DOHH2 (cell line): Measurements from ENCODE around the gene KRT39.

Experiments used
- EZH2phosphoT487 ChIP-seq: fragments of 200-600 bp; sonication (generic); IDR thresholded peaks from 2 replicates; pipeline ENCODE4 v1.6.1; 2017; ENCODE audit warnings: borderline replicate concordance, mild to moderate bottlenecking, antibody characterized with exemption, low read length, moderate library complexity, mixed read lengths
- TF ChIP-seq, protein P1 (sequence below): fragments of 200-600 bp; sonication (generic); IDR thresholded peaks from one replicate; pipeline ENCODE4 v1.5.1; 2014; ENCODE audit warnings: antibody characterized with exemption, mild to moderate bottlenecking, low read depth, low read length; ENCODE audit not compliant: poor library complexity, severe bottlenecking

DNA sequence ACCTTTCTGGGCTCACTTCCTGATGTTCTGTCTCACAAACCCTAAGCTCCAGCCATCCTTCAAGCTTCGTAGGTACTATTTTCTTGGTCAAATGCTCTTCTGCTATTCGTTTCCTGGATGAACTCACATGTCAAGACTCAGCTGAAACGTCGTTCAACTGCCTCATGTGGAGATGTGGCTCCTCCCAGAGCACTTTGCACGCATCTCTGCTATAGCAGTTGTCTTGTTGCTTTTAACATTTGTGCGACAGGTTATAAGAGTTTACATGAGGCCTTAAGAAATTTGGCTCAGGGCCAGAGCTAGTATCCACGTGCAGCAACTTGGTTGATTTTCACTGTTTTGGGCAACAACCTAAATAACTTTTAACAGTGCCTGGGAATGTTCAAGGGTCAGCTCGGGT lies 20.2 kb upstream of the KRT39 start:
- TF ChIP-seq, protein P1, sequence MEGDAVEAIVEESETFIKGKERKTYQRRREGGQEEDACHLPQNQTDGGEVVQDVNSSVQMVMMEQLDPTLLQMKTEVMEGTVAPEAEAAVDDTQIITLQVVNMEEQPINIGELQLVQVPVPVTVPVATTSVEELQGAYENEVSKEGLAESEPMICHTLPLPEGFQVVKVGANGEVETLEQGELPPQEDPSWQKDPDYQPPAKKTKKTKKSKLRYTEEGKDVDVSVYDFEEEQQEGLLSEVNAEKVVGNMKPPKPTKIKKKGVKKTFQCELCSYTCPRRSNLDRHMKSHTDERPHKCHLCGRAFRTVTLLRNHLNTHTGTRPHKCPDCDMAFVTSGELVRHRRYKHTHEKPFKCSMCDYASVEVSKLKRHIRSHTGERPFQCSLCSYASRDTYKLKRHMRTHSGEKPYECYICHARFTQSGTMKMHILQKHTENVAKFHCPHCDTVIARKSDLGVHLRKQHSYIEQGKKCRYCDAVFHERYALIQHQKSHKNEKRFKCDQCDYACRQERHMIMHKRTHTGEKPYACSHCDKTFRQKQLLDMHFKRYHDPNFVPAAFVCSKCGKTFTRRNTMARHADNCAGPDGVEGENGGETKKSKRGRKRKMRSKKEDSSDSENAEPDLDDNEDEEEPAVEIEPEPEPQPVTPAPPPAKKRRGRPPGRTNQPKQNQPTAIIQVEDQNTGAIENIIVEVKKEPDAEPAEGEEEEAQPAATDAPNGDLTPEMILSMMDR: no peak
- TF ChIP-seq EZH2phosphoT487: no peak
